Thyroid gland (tissue), 4 donors: Measurements from ENCODE around the gene C17orf114.

Experiments
- CTCF ChIP-seq, 6 experiments: fragments of 200-600 bp in 3 of 6; fragments of 450-650 bp in 3 of 6; sonication (generic) in 3 of 6; IDR thresholded peaks; one replicate each; pipeline ENCODE4 v1.5.1; 2016 to 2019; ENCODE audit warnings: antibody characterized with exemption in 6 of 6, mild to moderate bottlenecking in 2 of 6, inconsistent platforms in 1 of 6, moderate library complexity in 1 of 6
- POLR2A ChIP-seq, 2 donors: fragments of 450-650 bp; IDR thresholded peaks; one replicate each; pipeline ENCODE4 v1.6.1; 2017; ENCODE audit warnings: antibody characterized with exemption in 2 of 2, mild to moderate bottlenecking in 2 of 2, moderate library complexity in 1 of 2

- TF ChIP-seq POLR2A (IDR thresholded peaks at IDR 0.05) (no peak), CTCF (IDR thresholded peaks at IDR 0.05) (no peak)
These were observed 5.6 kb downstream of the C17orf114 start for GRCh38 chr17:4796552-4796920.
